ENCODE measurements around the gene VPS54.

- no peak for TF ChIP-seq POLR2AphosphoS5 (IDR thresholded peaks at IDR 0.05; ENCODE audit: low read depth, low read length)
- TF ChIP-seq, protein P1, sequence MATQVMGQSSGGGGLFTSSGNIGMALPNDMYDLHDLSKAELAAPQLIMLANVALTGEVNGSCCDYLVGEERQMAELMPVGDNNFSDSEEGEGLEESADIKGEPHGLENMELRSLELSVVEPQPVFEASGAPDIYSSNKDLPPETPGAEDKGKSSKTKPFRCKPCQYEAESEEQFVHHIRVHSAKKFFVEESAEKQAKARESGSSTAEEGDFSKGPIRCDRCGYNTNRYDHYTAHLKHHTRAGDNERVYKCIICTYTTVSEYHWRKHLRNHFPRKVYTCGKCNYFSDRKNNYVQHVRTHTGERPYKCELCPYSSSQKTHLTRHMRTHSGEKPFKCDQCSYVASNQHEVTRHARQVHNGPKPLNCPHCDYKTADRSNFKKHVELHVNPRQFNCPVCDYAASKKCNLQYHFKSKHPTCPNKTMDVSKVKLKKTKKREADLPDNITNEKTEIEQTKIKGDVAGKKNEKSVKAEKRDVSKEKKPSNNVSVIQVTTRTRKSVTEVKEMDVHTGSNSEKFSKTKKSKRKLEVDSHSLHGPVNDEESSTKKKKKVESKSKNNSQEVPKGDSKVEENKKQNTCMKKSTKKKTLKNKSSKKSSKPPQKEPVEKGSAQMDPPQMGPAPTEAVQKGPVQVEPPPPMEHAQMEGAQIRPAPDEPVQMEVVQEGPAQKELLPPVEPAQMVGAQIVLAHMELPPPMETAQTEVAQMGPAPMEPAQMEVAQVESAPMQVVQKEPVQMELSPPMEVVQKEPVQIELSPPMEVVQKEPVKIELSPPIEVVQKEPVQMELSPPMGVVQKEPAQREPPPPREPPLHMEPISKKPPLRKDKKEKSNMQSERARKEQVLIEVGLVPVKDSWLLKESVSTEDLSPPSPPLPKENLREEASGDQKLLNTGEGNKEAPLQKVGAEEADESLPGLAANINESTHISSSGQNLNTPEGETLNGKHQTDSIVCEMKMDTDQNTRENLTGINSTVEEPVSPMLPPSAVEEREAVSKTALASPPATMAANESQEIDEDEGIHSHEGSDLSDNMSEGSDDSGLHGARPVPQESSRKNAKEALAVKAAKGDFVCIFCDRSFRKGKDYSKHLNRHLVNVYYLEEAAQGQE (IDR thresholded peaks at IDR 0.05; ENCODE audit: insufficient read depth in 1 of 2, low read depth in 2 of 2, low read length in 1 of 2), result no peak
- TF ChIP-seq, protein P2, sequence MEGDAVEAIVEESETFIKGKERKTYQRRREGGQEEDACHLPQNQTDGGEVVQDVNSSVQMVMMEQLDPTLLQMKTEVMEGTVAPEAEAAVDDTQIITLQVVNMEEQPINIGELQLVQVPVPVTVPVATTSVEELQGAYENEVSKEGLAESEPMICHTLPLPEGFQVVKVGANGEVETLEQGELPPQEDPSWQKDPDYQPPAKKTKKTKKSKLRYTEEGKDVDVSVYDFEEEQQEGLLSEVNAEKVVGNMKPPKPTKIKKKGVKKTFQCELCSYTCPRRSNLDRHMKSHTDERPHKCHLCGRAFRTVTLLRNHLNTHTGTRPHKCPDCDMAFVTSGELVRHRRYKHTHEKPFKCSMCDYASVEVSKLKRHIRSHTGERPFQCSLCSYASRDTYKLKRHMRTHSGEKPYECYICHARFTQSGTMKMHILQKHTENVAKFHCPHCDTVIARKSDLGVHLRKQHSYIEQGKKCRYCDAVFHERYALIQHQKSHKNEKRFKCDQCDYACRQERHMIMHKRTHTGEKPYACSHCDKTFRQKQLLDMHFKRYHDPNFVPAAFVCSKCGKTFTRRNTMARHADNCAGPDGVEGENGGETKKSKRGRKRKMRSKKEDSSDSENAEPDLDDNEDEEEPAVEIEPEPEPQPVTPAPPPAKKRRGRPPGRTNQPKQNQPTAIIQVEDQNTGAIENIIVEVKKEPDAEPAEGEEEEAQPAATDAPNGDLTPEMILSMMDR (IDR thresholded peaks at IDR 0.05), result no peak
- no peak for TF ChIP-seq SIN3A (IDR thresholded peaks at IDR 0.05; ENCODE audit: borderline replicate concordance, insufficient read depth, low read depth, low read length)
- no peak for TF ChIP-seq TCF7L2 (IDR thresholded peaks at IDR 0.05; ENCODE audit: low read depth, low read length)
Observed at GRCh38 chr2:63879876-63880433, 139.3 kb downstream of the VPS54 start.
